HT1080 (cell line): ENCODE measurements around the gene FZD10. TPM values are rescaled to one million over a fixed set of nuclear protein-coding genes. Genes with fewer than 3 reads are reported as not detected.

Experiments used
- DNase-seq: peaks from one replicate; pipeline ENCODE4 v3.0.0-alpha.2; 2015; ENCODE audit warnings: low read depth
- total RNA-seq: library from RNA; depleted of rRNA; stranded (reverse); fragments of >200 nt; shearing (Covaris generic); gene quantifications from 2 replicates; pipeline ENCODE4 v1.2.3, GENCODE V29; 2014; rRNA removed

Gene FZD10
- total RNA-seq, 1 experiment from 2014 or later = not detected

DNA sequence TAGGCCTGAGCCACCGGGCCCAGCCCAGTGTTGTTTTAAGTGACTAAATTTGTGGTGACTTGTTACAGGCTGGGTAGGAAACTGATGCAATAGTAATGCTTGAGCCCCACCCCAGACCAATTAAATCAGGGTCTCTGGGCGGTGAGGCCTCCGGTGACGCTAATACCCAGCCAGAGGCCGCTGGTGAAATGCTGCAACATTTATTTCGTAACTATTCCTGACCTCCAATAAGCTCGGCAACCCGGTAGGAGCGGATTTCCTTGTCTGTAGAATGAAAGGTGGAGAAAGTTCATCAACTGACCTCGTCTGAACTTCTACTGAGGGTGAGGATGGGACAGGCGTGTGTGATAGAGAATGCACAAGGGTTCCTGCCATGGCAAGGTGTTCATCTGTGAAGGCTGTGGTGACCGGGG lies 42.3 kb downstream of the FZD10 start:
- DNase-seq = peak; percentile 26

DNA sequence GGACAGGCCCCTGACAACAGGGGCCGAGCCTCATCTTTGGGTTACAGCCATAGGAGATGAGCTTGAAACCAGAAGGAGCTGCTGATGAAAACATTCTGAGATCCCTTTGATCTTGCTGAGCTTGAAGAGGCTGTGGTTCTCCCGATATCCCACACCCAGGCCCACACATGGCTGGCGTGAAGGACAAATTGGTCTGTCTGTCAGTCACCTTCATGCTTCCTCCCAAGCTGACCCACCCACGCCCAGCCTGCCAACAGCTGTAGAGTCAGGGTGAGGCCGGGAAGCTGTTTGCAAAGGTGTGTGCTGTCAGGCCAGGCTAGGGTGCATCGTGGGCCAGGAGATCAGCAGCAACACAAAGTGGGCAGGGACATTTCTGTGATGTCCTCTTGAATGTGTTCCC lies 43.2 kb downstream of the FZD10 start:
- DNase-seq = no peak

DNA sequence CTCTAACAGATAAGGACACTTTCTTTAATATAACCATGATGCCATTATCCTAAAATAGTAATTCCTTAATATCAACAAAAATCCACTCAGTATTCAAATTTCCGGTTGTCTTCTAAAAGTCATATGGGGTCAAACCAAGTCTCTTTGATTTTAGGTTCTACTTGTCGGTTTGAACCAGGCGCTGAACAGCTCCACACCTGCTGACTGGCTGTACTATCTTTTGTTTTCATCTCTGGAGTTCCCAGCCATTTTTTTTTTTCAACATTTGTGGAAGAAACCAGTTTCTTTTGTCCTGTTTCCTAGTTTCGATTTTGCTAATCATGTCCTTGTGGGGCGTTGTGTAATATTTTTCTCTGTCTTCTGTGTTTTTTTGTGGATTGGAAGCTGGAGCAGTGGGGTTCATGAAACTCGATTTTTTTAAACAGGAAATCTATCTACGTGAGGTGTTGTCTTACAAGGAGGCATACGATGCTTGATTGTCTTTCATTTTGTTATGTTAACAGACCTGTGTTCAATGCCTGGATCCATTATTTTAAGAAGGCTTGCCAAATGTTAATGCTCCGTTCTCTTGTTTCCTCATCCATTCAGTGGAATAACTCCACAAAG lies 50.2 kb downstream of the FZD10 start:
- no peak for DNase-seq

DNA sequence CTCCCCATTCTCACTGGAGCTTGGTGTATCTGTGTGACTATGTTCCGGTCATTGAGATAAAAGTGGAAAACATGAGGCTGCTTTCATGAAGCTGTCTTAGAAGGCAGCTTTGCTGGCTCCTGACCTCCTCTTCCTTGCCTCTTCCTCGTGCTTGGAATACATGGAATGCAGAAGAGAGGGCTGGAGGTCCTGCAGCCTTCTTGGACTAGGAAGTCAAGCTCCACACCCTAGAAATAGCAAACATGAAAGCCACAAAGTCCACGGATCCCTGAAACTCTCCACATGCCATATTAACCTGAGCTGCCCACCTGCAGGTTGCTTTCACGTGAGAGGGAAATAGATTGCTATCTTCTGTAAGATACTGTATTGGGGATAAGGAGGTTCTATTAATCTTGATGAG lies 51.0 kb downstream of the FZD10 start:
- DNase-seq = no peak

DNA sequence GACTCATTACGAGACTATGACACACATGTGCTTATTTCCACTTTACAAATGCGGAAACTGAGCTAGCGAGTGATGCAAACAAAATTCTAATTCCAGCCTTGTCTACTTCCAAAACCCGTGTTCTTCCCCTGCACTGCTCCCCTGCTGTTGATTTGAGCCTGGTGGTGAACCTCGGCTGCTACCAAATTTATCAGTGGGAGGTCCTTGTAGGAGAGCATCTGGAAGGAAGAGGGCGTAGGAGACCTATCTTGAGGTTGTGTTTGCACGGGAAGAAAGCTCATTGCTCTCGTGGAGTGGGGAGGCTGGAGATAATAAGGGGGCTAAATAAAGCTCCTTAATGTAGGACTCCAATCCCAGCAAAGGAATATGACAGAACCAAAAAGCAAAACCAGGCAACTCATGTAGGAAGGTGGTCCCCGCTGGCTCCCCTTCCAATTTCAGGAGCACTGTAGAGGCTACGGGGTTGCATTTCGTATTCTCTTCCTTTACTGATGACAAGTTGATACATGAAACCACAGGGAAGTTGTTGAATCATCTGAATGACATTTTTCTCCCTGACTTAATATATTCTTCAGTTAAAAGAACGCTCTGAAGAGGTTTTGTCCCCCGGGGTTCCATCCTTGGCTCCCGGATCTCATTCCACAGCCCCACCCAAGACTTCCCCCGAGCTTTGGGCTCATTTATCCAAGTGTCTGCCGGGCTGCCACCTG lies 52.6 kb downstream of the FZD10 start:
- DNase-seq = no peak

Other genes starting within 250 kb of the FZD10 start
- not detected in 2 replicates for gene PIWIL1, start 175.4 kb downstream of the FZD10 start, total RNA-seq